SK-N-SH (cell line): ENCODE measurements around the gene SIGLEC9.

Experiments
- FOXJ3 ChIP-seq: sonication (generic); formaldehyde crosslinking; IDR thresholded peaks from 2 replicates; pipeline ENCODE4 v1.5.1; 2020; ENCODE audit warnings: mild to moderate bottlenecking, missing genetic modification reagents
- GABPA ChIP-seq: IDR thresholded peaks from 2 replicates; pipeline ENCODE4 v1.4.0; 2012; ENCODE audit warnings: low read depth, mild to moderate bottlenecking
- IRF3 ChIP-seq: fragments of 150-350 bp; IDR thresholded peaks from 2 replicates; pipeline ENCODE4 v1.6.1; 2016; ENCODE audit warnings: mild to moderate bottlenecking, low read depth, low read length
- JUND ChIP-seq: IDR thresholded peaks from 2 replicates; pipeline ENCODE4 v1.4.0; 2012
- POLR2AphosphoS5 ChIP-seq: IDR thresholded peaks from 2 replicates; pipeline ENCODE4 v1.6.1; 2012; ENCODE audit warnings: low read depth, low read length
- RAD21 ChIP-seq: IDR thresholded peaks from 2 replicates; pipeline ENCODE4 v1.6.1; 2012; ENCODE audit warnings: mild to moderate bottlenecking, low read length
- RCOR1 ChIP-seq: fragments of 150-350 bp; IDR thresholded peaks from 2 replicates; pipeline ENCODE4 v1.6.1; 2017; ENCODE audit warnings: antibody characterized with exemption, low read length
- REST ChIP-seq: IDR thresholded peaks from 2 replicates; pipeline ENCODE4 v1.6.1; 2012; ENCODE audit warnings: mild to moderate bottlenecking, low read depth, low read length, moderate library complexity
- SIN3A ChIP-seq: IDR thresholded peaks from 2 replicates; pipeline ENCODE4 v1.6.1; 2012; ENCODE audit warnings: low read depth, mild to moderate bottlenecking, low read length, moderate library complexity, borderline replicate concordance
- TAF1 ChIP-seq: IDR thresholded peaks from 2 replicates; pipeline ENCODE4 v1.6.1; 2012; ENCODE audit warnings: low read depth, mild to moderate bottlenecking, low read length, moderate library complexity, borderline replicate concordance
- TF ChIP-seq, protein P1 (sequence below): fragments of 200-600 bp; sonication (generic); IDR thresholded peaks from 2 replicates; pipeline ENCODE4 v1.6.1; 2017; ENCODE audit warnings: antibody characterized with exemption, mild to moderate bottlenecking, moderate library complexity

GRCh38 chr19:51122112-51122981, 2.4 kb upstream of the SIGLEC9 start:
- TF ChIP-seq, protein P1, sequence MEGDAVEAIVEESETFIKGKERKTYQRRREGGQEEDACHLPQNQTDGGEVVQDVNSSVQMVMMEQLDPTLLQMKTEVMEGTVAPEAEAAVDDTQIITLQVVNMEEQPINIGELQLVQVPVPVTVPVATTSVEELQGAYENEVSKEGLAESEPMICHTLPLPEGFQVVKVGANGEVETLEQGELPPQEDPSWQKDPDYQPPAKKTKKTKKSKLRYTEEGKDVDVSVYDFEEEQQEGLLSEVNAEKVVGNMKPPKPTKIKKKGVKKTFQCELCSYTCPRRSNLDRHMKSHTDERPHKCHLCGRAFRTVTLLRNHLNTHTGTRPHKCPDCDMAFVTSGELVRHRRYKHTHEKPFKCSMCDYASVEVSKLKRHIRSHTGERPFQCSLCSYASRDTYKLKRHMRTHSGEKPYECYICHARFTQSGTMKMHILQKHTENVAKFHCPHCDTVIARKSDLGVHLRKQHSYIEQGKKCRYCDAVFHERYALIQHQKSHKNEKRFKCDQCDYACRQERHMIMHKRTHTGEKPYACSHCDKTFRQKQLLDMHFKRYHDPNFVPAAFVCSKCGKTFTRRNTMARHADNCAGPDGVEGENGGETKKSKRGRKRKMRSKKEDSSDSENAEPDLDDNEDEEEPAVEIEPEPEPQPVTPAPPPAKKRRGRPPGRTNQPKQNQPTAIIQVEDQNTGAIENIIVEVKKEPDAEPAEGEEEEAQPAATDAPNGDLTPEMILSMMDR = no peak
- no peak for TF ChIP-seq REST
- no peak for TF ChIP-seq GABPA
- TF ChIP-seq SIN3A = no peak
- no peak for TF ChIP-seq JUND
- no peak for TF ChIP-seq RCOR1
- TF ChIP-seq TAF1 = no peak
- no peak for TF ChIP-seq FOXJ3 (CRISPR knock-in tag)
- TF ChIP-seq POLR2AphosphoS5 = no peak
- TF ChIP-seq IRF3 = no peak
- TF ChIP-seq RAD21 = no peak
